DOHH2 (cell line): Measurements from ENCODE around the gene RAF1.

Experiments
- H3F3A ChIP-seq: fragments of 200-600 bp; sonication (generic), shearing (Covaris generic); 2 replicates; pipeline ENCODE4 v1.6.0; 2016; ENCODE audit warnings: antibody characterized with exemption, mild to moderate bottlenecking; ENCODE audit not compliant: control insufficient read depth, insufficient read depth
- H3K27ac ChIP-seq: fragments of 200-600 bp; sonication (generic); 2 replicates; pipeline ENCODE4 v1.5.1; 2014; ENCODE audit warnings: low read depth, mild to moderate bottlenecking, low read length, moderate library complexity
- H3K27me3 ChIP-seq: fragments of 200-600 bp; sonication (generic); 2 replicates; pipeline ENCODE4 v1.6.1; 2014; ENCODE audit warnings: mild to moderate bottlenecking, low read length, mixed read lengths; ENCODE audit not compliant: control insufficient read depth
- H3K36me3 ChIP-seq: fragments of 200-600 bp; sonication (generic); 2 replicates; pipeline ENCODE4 v1.6.1; 2014; ENCODE audit warnings: mild to moderate bottlenecking, low read length, moderate library complexity, mixed read lengths; ENCODE audit not compliant: control insufficient read depth
- H3K4me1 ChIP-seq: fragments of 200-600 bp; sonication (generic); 2 replicates; pipeline ENCODE4 v1.6.1; 2014; ENCODE audit warnings: mild to moderate bottlenecking, low read length, mixed read lengths; ENCODE audit not compliant: control insufficient read depth
- H3K4me2 ChIP-seq: fragments of 200-600 bp; sonication (generic); 2 replicates; pipeline ENCODE4 v1.6.0; 2014; ENCODE audit warnings: mild to moderate bottlenecking, low read length, moderate library complexity
- H3K4me3 ChIP-seq: fragments of 200-600 bp; sonication (generic); 2 replicates; pipeline ENCODE4 v1.5.1; 2014; ENCODE audit warnings: mild to moderate bottlenecking, low read length, mixed read lengths
- H3K79me2 ChIP-seq: fragments of 200-600 bp; sonication (generic); 2 replicates; pipeline ENCODE4 v1.6.1; 2014; ENCODE audit warnings: mild to moderate bottlenecking, low read length, mixed read lengths; ENCODE audit not compliant: control insufficient read depth
- H3K9me2 ChIP-seq: fragments of 200-600 bp; sonication (generic); replicated peaks from 2 replicates; pipeline ENCODE4 v1.6.1; 2014; ENCODE audit warnings: mild to moderate bottlenecking, low read length, mixed read lengths; ENCODE audit not compliant: control insufficient read depth
- H3K9me3 ChIP-seq: fragments of 200-600 bp; sonication (generic); 2 replicates; pipeline ENCODE4 v1.6.1; 2014; ENCODE audit warnings: antibody characterized with exemption, low read length, mixed read lengths; ENCODE audit not compliant: control insufficient read depth, insufficient read depth
- H4K20me1 ChIP-seq: fragments of 200-600 bp; sonication (generic); 2 replicates; pipeline ENCODE4 v1.6.0; 2014; ENCODE audit warnings: low read depth, mild to moderate bottlenecking, antibody characterized with exemption, low read length, moderate library complexity; ENCODE audit not compliant: control insufficient read depth, insufficient read depth
- CTCF ChIP-seq: fragments of 200-600 bp; sonication (generic); IDR thresholded peaks from one replicate; pipeline ENCODE4 v1.5.1; 2014; ENCODE audit warnings: antibody characterized with exemption, mild to moderate bottlenecking, low read depth, low read length; ENCODE audit not compliant: poor library complexity, severe bottlenecking
- EZH2phosphoT487 ChIP-seq: fragments of 200-600 bp; sonication (generic); IDR thresholded peaks from 2 replicates; pipeline ENCODE4 v1.6.1; 2017; ENCODE audit warnings: borderline replicate concordance, mild to moderate bottlenecking, antibody characterized with exemption, low read length, moderate library complexity, mixed read lengths

Gene RAF1

GRCh38 chr3:12612514-12613226 lies 51.2 kb downstream of the RAF1 start:
- Histone ChIP-seq H3K36me3 (peaks cover 65% of the 10 kb centered on the region), H3K79me2 (peaks cover 48% of the 10 kb centered on the region), H3K4me3 (no peak overlapping the region), H3K9me3 (no peaks in the 10 kb centered on the region), H3K9me2 (no peaks in the 10 kb centered on the region), H3K4me2 (no peak overlapping the region), H3K4me1 (no peaks in the 10 kb centered on the region), H3K27me3 (no peaks in the 10 kb centered on the region), H3F3A (no peaks in the 10 kb centered on the region), H3K27ac (no peak overlapping the region), H4K20me1 (no peaks in the 10 kb centered on the region)
- TF ChIP-seq CTCF, result no peak
- no peak for TF ChIP-seq EZH2phosphoT487

- Histone ChIP-seq H3F3A (no peaks in the 10 kb centered on the region), H3K27me3 (no peaks in the 10 kb centered on the region), H3K4me3 (no peak overlapping the region), H4K20me1 (no peaks in the 10 kb centered on the region), H3K9me2 (no peaks in the 10 kb centered on the region), H3K4me1 (no peaks in the 10 kb centered on the region), H3K27ac (no peak overlapping the region), H3K36me3 (peaks cover 65% of the 10 kb centered on the region), H3K9me3 (no peaks in the 10 kb centered on the region), H3K79me2 (peaks cover 45% of the 10 kb centered on the region), H3K4me2 (no peak overlapping the region)
- TF ChIP-seq CTCF, result no peak
- TF ChIP-seq EZH2phosphoT487, result no peak
Observed at GRCh38 chr3:12611117-12611516, 52.8 kb downstream of the RAF1 start.

GRCh38 chr3:12608376-12608775 lies 55.5 kb downstream of the RAF1 start:
- Histone ChIP-seq H3K79me2 (peaks cover 20% of the 10 kb centered on the region), H3K9me3 (no peaks in the 10 kb centered on the region), H4K20me1 (no peaks in the 10 kb centered on the region), H3K4me2 (no peak overlapping the region), H3K4me3 (no peak overlapping the region), H3K4me1 (no peaks in the 10 kb centered on the region), H3K9me2 (no peaks in the 10 kb centered on the region), H3F3A (no peaks in the 10 kb centered on the region), H3K36me3 (peaks cover 75% of the 10 kb centered on the region), H3K27me3 (no peaks in the 10 kb centered on the region), H3K27ac (no peak overlapping the region)
- TF ChIP-seq EZH2phosphoT487 (no peak), CTCF (no peak)
